K562 (cell line): ENCODE data around the gene CALM1.

ENCODE experiments used
- CEBPG ChIP-seq, 3 experiments: fragments of 200-800 bp in 1 of 3; sonication (Bioruptor generic) in 1 of 3; sonication (generic) in 1 of 3; formaldehyde crosslinking in 1 of 3; IDR thresholded peaks in 2 of 3; conservative IDR thresholded peaks in 1 of 3; 2 replicates each; pipeline versions ENCODE4 v1.6.1 to v1.8.0; 2016 to 2022; ENCODE audit warnings: missing compliant biosample characterization in 2 of 3, missing genetic modification characterization in 2 of 3, mild to moderate bottlenecking in 1 of 3, missing genetic modification reagents in 1 of 3
- CTCF ChIP-seq, 3 experiments: IDR thresholded peaks in 2 of 3; conservative IDR thresholded peaks in 1 of 3; 2 replicates each; pipeline ENCODE4 v1.5.1; 2011 to 2012; ENCODE audit warnings: low read length in 3 of 3, mild to moderate bottlenecking in 3 of 3, control low read depth in 2 of 3, improper control_type of control experiment in 1 of 3, inconsistent platforms in 1 of 3, low read depth in 1 of 3, mixed read lengths in 1 of 3, moderate library complexity in 1 of 3; ENCODE audit not compliant: insufficient read depth in 2 of 3
- EP300 ChIP-seq: IDR thresholded peaks from 2 replicates; pipeline ENCODE4 v1.6.1; 2012; ENCODE audit warnings: low read length, improper control_type of control experiment
- FOXA1 ChIP-seq: fragments of 450-650 bp; IDR thresholded peaks from 2 replicates; pipeline ENCODE4 v1.6.1; 2016; ENCODE audit warnings: mild to moderate bottlenecking, borderline replicate concordance
- POLR2AphosphoS5 ChIP-seq: IDR thresholded peaks from 2 replicates; pipeline ENCODE4 v1.6.1; 2011; ENCODE audit warnings: mild to moderate bottlenecking, low read depth, low read length, moderate library complexity; ENCODE audit not compliant: control insufficient read depth, insufficient read depth
- SAFB2 ChIP-seq: fragments of 200-400 bp; formaldehyde crosslinking; IDR thresholded peaks from 2 replicates; pipeline ENCODE4 v1.6.1; 2018; ENCODE audit warnings: borderline replicate concordance, low read length, low read depth, moderate library complexity; ENCODE audit not compliant: severe bottlenecking
- SRSF1 ChIP-seq: fragments of 200-400 bp; formaldehyde crosslinking; IDR thresholded peaks from 2 replicates; pipeline ENCODE4 v1.6.1; 2017; ENCODE audit warnings: mild to moderate bottlenecking, low read depth, low read length, moderate library complexity
- TCF7 ChIP-seq: sonication (generic); IDR thresholded peaks from 2 replicates; pipeline ENCODE4 v1.6.1; 2016; ENCODE audit warnings: antibody characterized with exemption, borderline replicate concordance
- TCF7L2 ChIP-seq: fragments of 150-350 bp; IDR thresholded peaks from 2 replicates; pipeline ENCODE4 v1.6.1; 2016; ENCODE audit warnings: low read depth, mild to moderate bottlenecking, low read length, moderate library complexity
- TF ChIP-seq, protein P1 (sequence below), 2 experiments: fragments of 450-650 bp; formaldehyde crosslinking in 1 of 2; IDR thresholded peaks; 2 replicates each; pipeline versions ENCODE4 v1.4.0 to v1.6.1; 2014 to 2020; ENCODE audit warnings: mild to moderate bottlenecking in 2 of 2, borderline replicate concordance in 1 of 2, low read depth in 1 of 2
- TF ChIP-seq, protein P2 (sequence below): sonication (generic); formaldehyde crosslinking; IDR thresholded peaks from 2 replicates; pipeline ENCODE4 v1.8.0; 2022; ENCODE audit warnings: mild to moderate bottlenecking, missing genetic modification reagents

GRCh38 chr14:90379106-90379505 lies 17.7 kb upstream of the CALM1 start:
- TF ChIP-seq, protein P1, sequence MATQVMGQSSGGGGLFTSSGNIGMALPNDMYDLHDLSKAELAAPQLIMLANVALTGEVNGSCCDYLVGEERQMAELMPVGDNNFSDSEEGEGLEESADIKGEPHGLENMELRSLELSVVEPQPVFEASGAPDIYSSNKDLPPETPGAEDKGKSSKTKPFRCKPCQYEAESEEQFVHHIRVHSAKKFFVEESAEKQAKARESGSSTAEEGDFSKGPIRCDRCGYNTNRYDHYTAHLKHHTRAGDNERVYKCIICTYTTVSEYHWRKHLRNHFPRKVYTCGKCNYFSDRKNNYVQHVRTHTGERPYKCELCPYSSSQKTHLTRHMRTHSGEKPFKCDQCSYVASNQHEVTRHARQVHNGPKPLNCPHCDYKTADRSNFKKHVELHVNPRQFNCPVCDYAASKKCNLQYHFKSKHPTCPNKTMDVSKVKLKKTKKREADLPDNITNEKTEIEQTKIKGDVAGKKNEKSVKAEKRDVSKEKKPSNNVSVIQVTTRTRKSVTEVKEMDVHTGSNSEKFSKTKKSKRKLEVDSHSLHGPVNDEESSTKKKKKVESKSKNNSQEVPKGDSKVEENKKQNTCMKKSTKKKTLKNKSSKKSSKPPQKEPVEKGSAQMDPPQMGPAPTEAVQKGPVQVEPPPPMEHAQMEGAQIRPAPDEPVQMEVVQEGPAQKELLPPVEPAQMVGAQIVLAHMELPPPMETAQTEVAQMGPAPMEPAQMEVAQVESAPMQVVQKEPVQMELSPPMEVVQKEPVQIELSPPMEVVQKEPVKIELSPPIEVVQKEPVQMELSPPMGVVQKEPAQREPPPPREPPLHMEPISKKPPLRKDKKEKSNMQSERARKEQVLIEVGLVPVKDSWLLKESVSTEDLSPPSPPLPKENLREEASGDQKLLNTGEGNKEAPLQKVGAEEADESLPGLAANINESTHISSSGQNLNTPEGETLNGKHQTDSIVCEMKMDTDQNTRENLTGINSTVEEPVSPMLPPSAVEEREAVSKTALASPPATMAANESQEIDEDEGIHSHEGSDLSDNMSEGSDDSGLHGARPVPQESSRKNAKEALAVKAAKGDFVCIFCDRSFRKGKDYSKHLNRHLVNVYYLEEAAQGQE (IDR thresholded peaks at IDR 0.05; ENCODE audit: borderline replicate concordance), result no peak
- TF ChIP-seq, protein P1 (CRISPR knock-in tag; IDR thresholded peaks at IDR 0.05; ENCODE audit: low read depth), result no peak
- TF ChIP-seq CTCF (IDR thresholded peaks at IDR 0.05 in 2 of 3, conservative IDR thresholded peaks at IDR 0.05 in 1 of 3; ENCODE audit: insufficient read depth in 2 of 3, low read depth in 1 of 3, low read length in 3 of 3), result no peak
- TF ChIP-seq EP300, result no peak
- TF ChIP-seq POLR2AphosphoS5, result no peak
- no peak for TF ChIP-seq TCF7L2
- TF ChIP-seq, protein P2, sequence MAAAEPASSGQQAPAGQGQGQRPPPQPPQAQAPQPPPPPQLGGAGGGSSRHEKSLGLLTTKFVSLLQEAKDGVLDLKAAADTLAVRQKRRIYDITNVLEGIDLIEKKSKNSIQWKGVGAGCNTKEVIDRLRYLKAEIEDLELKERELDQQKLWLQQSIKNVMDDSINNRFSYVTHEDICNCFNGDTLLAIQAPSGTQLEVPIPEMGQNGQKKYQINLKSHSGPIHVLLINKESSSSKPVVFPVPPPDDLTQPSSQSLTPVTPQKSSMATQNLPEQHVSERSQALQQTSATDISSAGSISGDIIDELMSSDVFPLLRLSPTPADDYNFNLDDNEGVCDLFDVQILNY (CRISPR knock-in tag), result no peak
- TF ChIP-seq SAFB2, result no peak
- TF ChIP-seq TCF7, result no peak
- no peak for TF ChIP-seq FOXA1
- TF ChIP-seq SRSF1, result no peak
- TF ChIP-seq CEBPG (CRISPR knock-in tag; IDR thresholded peaks at IDR 0.05), result no peak
- TF ChIP-seq CEBPG (tag; conservative IDR thresholded peaks at IDR 0.05 in 1 of 2, IDR thresholded peaks at IDR 0.05 in 1 of 2), result no peak
